ENCODE results near the gene KASH5. TPM values are rescaled to one million over a fixed set of nuclear protein-coding genes. Genes with fewer than 3 reads are reported as not detected.

KASH5 gene
- total RNA-seq, 1 experiment from 2014 or later, result 0.37 TPM

DNA sequence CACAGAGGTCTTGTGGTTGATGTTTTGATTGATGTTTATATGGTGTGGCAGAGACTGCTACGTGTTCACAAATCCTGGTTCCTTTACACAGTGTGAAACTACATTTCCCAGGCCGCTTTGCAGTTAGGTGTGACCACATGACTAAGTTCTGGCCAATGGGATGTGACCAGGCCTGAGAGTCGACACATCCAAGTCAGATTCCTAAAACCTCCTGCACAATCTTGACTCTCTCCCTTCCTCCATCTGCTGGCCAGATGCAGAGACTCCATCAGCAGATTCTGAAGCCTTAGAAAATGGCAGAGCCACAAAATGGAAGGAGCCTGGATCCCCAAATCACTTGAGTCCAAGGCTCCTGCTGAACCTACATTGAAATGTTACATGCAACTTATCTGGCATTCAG lies 40.2 kb upstream of the KASH5 start:
- CTCF ChIA-PET, result no interaction called here
- intact Hi-C loops (cut with micrococcal nuclease; ENCODE audit: unreplicated experiment), result no loop called here
- Histone ChIP-seq H3K27me3 (replicated peaks; ENCODE audit: insufficient read depth, low read depth, low read length, poor library complexity) (no peaks in the 10 kb centered on the region), H3K27ac (ENCODE audit: low read depth, low read length, poor library complexity, severe bottlenecking) (no peak overlapping the region), H3K4me1 (ENCODE audit: insufficient read depth, low read length, poor library complexity, severe bottlenecking) (no peaks in the 10 kb centered on the region), H3K36me3 (ENCODE audit: insufficient read depth, low read length, poor library complexity, severe bottlenecking) (peaks cover 84% of the 10 kb centered on the region), H3K4me3 (ENCODE audit: low read depth, low read length, poor library complexity, severe bottlenecking) (no peak overlapping the region), H3K9me3 (ENCODE audit: low read depth, low read length, poor library complexity, severe bottlenecking) (no peaks in the 10 kb centered on the region)
- POLR2A ChIA-PET (ENCODE audit: low non-redundant PET), result interaction anchor here (0.5 kb wide), 1 partner anchor 10 kb away, joined by 4 read pairs; no protein-coding TSS in a partner anchor
- BruUV-seq (replicated peaks), result no TSS peak
- DNase-seq (ENCODE audit: low spot score), result peak; percentile 68
- TF ChIP-seq EZH2 (IDR thresholded peaks at IDR 0.05; ENCODE audit: borderline replicate concordance, low read depth, low read length, poor library complexity, severe bottlenecking), result no peak
- TF ChIP-seq CTCF (conservative IDR thresholded peaks at IDR 0.05; ENCODE audit: low read depth, low read length), result 0 out of 2 replicates have a peak, but pooled peaks have one; percentile 31

DNA sequence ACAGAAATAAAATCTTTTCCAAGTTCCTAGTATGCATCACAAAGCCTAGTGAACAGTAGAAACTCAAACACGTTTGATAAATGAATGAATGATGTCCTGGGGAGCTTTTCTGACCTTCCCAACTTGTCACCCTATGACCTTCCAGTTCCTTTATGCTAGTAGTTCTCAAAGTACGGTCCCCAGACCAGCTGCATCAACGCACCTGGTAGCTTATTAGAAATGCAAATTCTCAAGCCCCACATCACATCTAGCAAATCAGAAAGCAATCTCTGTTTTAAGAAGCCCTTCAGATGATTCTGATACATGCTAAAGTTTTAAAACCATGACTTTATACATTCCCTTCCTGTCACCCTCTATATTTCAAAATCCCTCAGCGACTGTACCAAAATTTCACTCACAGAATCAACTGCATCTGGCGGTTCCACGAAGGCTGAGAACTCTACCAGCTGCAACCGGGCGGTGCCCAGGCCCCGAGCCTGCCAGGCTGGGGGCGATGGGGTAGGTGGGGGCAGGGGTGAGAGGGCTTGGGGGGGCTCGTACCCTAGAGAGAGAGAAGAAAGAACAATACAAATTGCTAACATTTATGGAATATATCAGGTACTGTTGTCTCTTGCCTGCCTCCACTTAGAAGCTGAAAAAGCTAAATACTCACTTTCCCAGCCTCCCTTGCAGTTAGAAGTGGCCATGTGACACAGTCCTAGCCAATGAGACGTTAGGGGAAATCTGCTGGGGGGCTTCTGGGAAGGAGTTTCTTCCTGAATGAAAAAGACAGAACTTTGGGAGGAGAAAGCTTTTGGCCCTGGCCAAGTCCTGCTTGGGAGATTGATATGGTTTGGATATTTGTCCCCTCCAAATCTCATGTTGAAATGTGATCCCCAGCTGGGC lies 39.5 kb upstream of the KASH5 start:
- H3K4me3 ChIP-seq (ENCODE audit: low read depth, low read length, poor library complexity, severe bottlenecking), result no peak overlapping the region
- intact Hi-C loops (cut with micrococcal nuclease; ENCODE audit: unreplicated experiment), result no loop called here
- peaks cover 81% of the 10 kb centered on the region for H3K36me3 ChIP-seq (ENCODE audit: insufficient read depth, low read length, poor library complexity, severe bottlenecking)
- H3K27me3 ChIP-seq (replicated peaks; ENCODE audit: insufficient read depth, low read depth, low read length, poor library complexity), result no peaks in the 10 kb centered on the region
- peak; percentile 34 for DNase-seq (ENCODE audit: low spot score)
- no peaks in the 10 kb centered on the region for H3K4me1 ChIP-seq (ENCODE audit: insufficient read depth, low read length, poor library complexity, severe bottlenecking)
- no TSS peak for BruUV-seq (replicated peaks)
- no peak overlapping the region for H3K27ac ChIP-seq (ENCODE audit: low read depth, low read length, poor library complexity, severe bottlenecking)
- ChIA-PET POLR2A (ENCODE audit: low non-redundant PET) (no interaction called here), CTCF (interaction anchor here (0.6 kb wide), 1 partner anchor 14 kb away, joined by 3 read pairs; no protein-coding TSS in a partner anchor)
- no peak for TF ChIP-seq EZH2 (IDR thresholded peaks at IDR 0.05; ENCODE audit: borderline replicate concordance, low read depth, low read length, poor library complexity, severe bottlenecking)
- TF ChIP-seq CTCF (conservative IDR thresholded peaks at IDR 0.05; ENCODE audit: low read depth, low read length), result no peak
- H3K9me3 ChIP-seq (ENCODE audit: low read depth, low read length, poor library complexity, severe bottlenecking), result no peaks in the 10 kb centered on the region

- Histone ChIP-seq H3K27ac (ENCODE audit: low read depth, low read length, poor library complexity, severe bottlenecking) (no peak overlapping the region), H3K4me3 (ENCODE audit: low read depth, low read length, poor library complexity, severe bottlenecking) (no peak overlapping the region), H3K36me3 (ENCODE audit: insufficient read depth, low read length, poor library complexity, severe bottlenecking) (peaks cover 83% of the 10 kb centered on the region), H3K27me3 (replicated peaks; ENCODE audit: insufficient read depth, low read depth, low read length, poor library complexity) (no peaks in the 10 kb centered on the region), H3K9me3 (ENCODE audit: low read depth, low read length, poor library complexity, severe bottlenecking) (no peaks in the 10 kb centered on the region), H3K4me1 (ENCODE audit: insufficient read depth, low read length, poor library complexity, severe bottlenecking) (no peaks in the 10 kb centered on the region)
- DNase-seq (ENCODE audit: low spot score), result no peak
- POLR2A ChIA-PET (ENCODE audit: low non-redundant PET), result no interaction called here
- intact Hi-C loops (cut with micrococcal nuclease; ENCODE audit: unreplicated experiment), result no loop called here
- CTCF ChIA-PET, result no interaction called here
- TF ChIP-seq CTCF (conservative IDR thresholded peaks at IDR 0.05; ENCODE audit: low read depth, low read length) (no peak), EZH2 (IDR thresholded peaks at IDR 0.05; ENCODE audit: borderline replicate concordance, low read depth, low read length, poor library complexity, severe bottlenecking) (no peak)
- no TSS peak for BruUV-seq (replicated peaks)
Observed at GRCh38 chr19:49349567-49349966, 38.5 kb upstream of the KASH5 start.

Measured in A673 (cell line).